H9 (cell line): ENCODE data around the gene KIAA0753. TPM values are rescaled to one million over a fixed set of nuclear protein-coding genes. Genes with fewer than 3 reads are reported as not detected.

ENCODE experiments used
- DNase-seq: peaks from one replicate; pipeline ENCODE4 v3.0.0-alpha.2; 2017
- H2AFZ ChIP-seq: one replicate; pipeline ENCODE4 v1.6.1; 2013; ENCODE audit warnings: mild to moderate bottlenecking, low read length, control low read depth, moderate library complexity
- H2AK5ac ChIP-seq: 2 replicates; pipeline ENCODE4 v1.6.1; 2013; ENCODE audit warnings: low read length, control low read depth, mixed read lengths; ENCODE audit not compliant: insufficient read length
- H2BK120ac ChIP-seq: one replicate; pipeline ENCODE4 v1.6.1; 2013; ENCODE audit warnings: low read depth, mild to moderate bottlenecking, low read length, control low read depth, inconsistent platforms; ENCODE audit not compliant: poor library complexity, severe bottlenecking
- H2BK12ac ChIP-seq: 2 replicates; pipeline ENCODE4 v1.6.1; 2013; ENCODE audit warnings: low read length, control low read depth, mixed read lengths, low read depth; ENCODE audit not compliant: insufficient read length
- H2BK15ac ChIP-seq: 2 replicates; pipeline ENCODE4 v1.6.1; 2013; ENCODE audit warnings: low read depth, low read length, control low read depth
- H2BK20ac ChIP-seq: one replicate; pipeline ENCODE4 v1.6.1; 2013; ENCODE audit warnings: low read depth, mild to moderate bottlenecking, low read length, control low read depth, inconsistent platforms; ENCODE audit not compliant: poor library complexity, severe bottlenecking
- H2BK5ac ChIP-seq: 2 replicates; pipeline ENCODE4 v1.6.1; 2013; ENCODE audit warnings: low read length, control low read depth, mixed read lengths; ENCODE audit not compliant: insufficient read length
- H3K14ac ChIP-seq: 2 replicates; pipeline ENCODE4 v1.6.1; 2013; ENCODE audit warnings: low read length, control low read depth; ENCODE audit not compliant: insufficient read depth
- H3K18ac ChIP-seq: 2 replicates; pipeline ENCODE4 v1.6.1; 2013; ENCODE audit warnings: low read depth, mild to moderate bottlenecking, mixed read lengths, low read length, control low read depth; ENCODE audit not compliant: insufficient read length
- H3K23ac ChIP-seq: 2 replicates; pipeline ENCODE4 v1.6.1; 2013; ENCODE audit warnings: low read length, control low read depth, mixed read lengths, low read depth; ENCODE audit not compliant: insufficient read length
- H3K23me2 ChIP-seq: 2 replicates; pipeline ENCODE4 v1.6.1; 2013; ENCODE audit warnings: low read depth, mild to moderate bottlenecking, mixed read lengths, low read length, control low read depth; ENCODE audit not compliant: insufficient read length, poor library complexity, severe bottlenecking
- H3K27ac ChIP-seq: 2 replicates; pipeline ENCODE4 v1.5.1; 2013; ENCODE audit warnings: low read length, control low read depth, mixed read lengths, low read depth; ENCODE audit not compliant: insufficient read length
- H3K27me3 ChIP-seq: 2 replicates; pipeline ENCODE4 v1.6.1; 2013; ENCODE audit warnings: low read length, control low read depth, inconsistent platforms; ENCODE audit not compliant: insufficient read depth
- H3K4ac ChIP-seq: 2 replicates; pipeline ENCODE4 v1.6.1; 2013; ENCODE audit warnings: low read depth, mild to moderate bottlenecking, control low read depth, inconsistent platforms, low read length, moderate library complexity
- H3K4me1 ChIP-seq: 2 replicates; pipeline ENCODE4 v1.6.1; 2013; ENCODE audit warnings: low read length, control low read depth, inconsistent platforms; ENCODE audit not compliant: insufficient read depth
- H3K4me2 ChIP-seq: 2 replicates; pipeline ENCODE4 v1.6.1; 2013; ENCODE audit warnings: low read length, control low read depth, mixed read lengths; ENCODE audit not compliant: insufficient read length, insufficient read depth
- H3K56ac ChIP-seq: 2 replicates; pipeline ENCODE4 v1.6.1; 2013; ENCODE audit warnings: low read depth, mild to moderate bottlenecking, mixed read lengths, low read length, control low read depth; ENCODE audit not compliant: insufficient read length
- H3K79me1 ChIP-seq: 2 replicates; pipeline ENCODE4 v1.6.1; 2013; ENCODE audit warnings: low read depth, mild to moderate bottlenecking, moderate library complexity, low read length, control low read depth, inconsistent platforms; ENCODE audit not compliant: insufficient read depth, poor library complexity, severe bottlenecking
- H3K79me2 ChIP-seq: 2 replicates; pipeline ENCODE4 v1.6.1; 2013; ENCODE audit warnings: low read length, control low read depth, inconsistent platforms; ENCODE audit not compliant: insufficient read depth
- H3K9ac ChIP-seq: 2 replicates; pipeline ENCODE4 v1.6.1; 2013; ENCODE audit warnings: low read length, control low read depth, mixed read lengths; ENCODE audit not compliant: insufficient read length; ENCODE audit errors: extremely low read depth
- H3K9me3 ChIP-seq: one replicate; pipeline ENCODE4 v1.6.1; 2013; ENCODE audit warnings: low read depth, low read length, inconsistent platforms; ENCODE audit not compliant: control insufficient read depth
- H3T11ph ChIP-seq: one replicate; pipeline ENCODE4 v1.6.1; 2013; ENCODE audit warnings: mild to moderate bottlenecking, low read length, control low read depth, inconsistent platforms
- H4K20me1 ChIP-seq: one replicate; pipeline ENCODE4 v1.6.1; 2013; ENCODE audit not compliant: control insufficient read depth, insufficient read length, insufficient read depth
- H4K5ac ChIP-seq: 2 replicates; pipeline ENCODE4 v1.6.1; 2013; ENCODE audit warnings: low read depth, mild to moderate bottlenecking, mixed read lengths, low read length, control low read depth; ENCODE audit not compliant: insufficient read length
- H4K8ac ChIP-seq: replicated peaks from 2 replicates; pipeline ENCODE4 v1.6.1; 2013; ENCODE audit warnings: low read length, control low read depth, mixed read lengths, low read depth; ENCODE audit not compliant: insufficient read length
- H4K91ac ChIP-seq: 2 replicates; pipeline ENCODE4 v1.6.1; 2013; ENCODE audit warnings: low read depth, mild to moderate bottlenecking, moderate library complexity, mixed read lengths, low read length, control low read depth; ENCODE audit not compliant: insufficient read length
- H3K27ac Mint-ChIP-seq, 3 experiments: 2 replicates in 2 of 3; 3 replicates in 1 of 3; pipeline ENCODE4 v1.8.0; 2020 to 2021; ENCODE audit warnings: mixed read lengths in 3 of 3, mild to moderate bottlenecking in 1 of 3, moderate library complexity in 1 of 3
- H3K27me3 Mint-ChIP-seq: 2 replicates; pipeline ENCODE4 v1.8.0; 2021; ENCODE audit warnings: low read depth, mild to moderate bottlenecking, moderate library complexity, mixed read lengths
- H3K36me3 Mint-ChIP-seq, 3 experiments: 2 replicates in 2 of 3; 3 replicates in 1 of 3; pipeline ENCODE4 v1.8.0; 2020 to 2021; ENCODE audit warnings: low read depth in 3 of 3, mixed read lengths in 3 of 3; ENCODE audit not compliant: insufficient read depth in 1 of 3
- H3K4me1 Mint-ChIP-seq, 2 experiments: 2 replicates each; pipeline ENCODE4 v1.8.0; 2020; ENCODE audit warnings: mixed read lengths in 2 of 2
- H3K4me3 Mint-ChIP-seq, 2 experiments: 2 replicates in 1 of 2; 3 replicates in 1 of 2; pipeline ENCODE4 v1.8.0; 2020 to 2021; ENCODE audit warnings: mild to moderate bottlenecking in 2 of 2, mixed read lengths in 2 of 2, moderate library complexity in 1 of 2
- H3K9me3 Mint-ChIP-seq, 2 experiments: 2 replicates in 1 of 2; 3 replicates in 1 of 2; pipeline ENCODE4 v1.8.0; 2020; ENCODE audit warnings: mild to moderate bottlenecking in 2 of 2, mixed read lengths in 2 of 2, moderate library complexity in 1 of 2
- CTCF ChIP-seq: fragments of 200-600 bp; sonication (generic); conservative IDR thresholded peaks from 3 replicates; pipeline ENCODE4 v1.8.0; 2021; ENCODE audit warnings: antibody characterized with exemption, mild to moderate bottlenecking
- WGBS: extraction: QIAGEN DNeasy Blood & Tissue Kit; methylation state at CpG from one replicate; pipeline ENCODE4 v1.1.7; 2013; ENCODE audit warnings: missing lambda C conversion rate, low lambda C conversion rate, mixed read lengths; ENCODE audit not compliant: insufficient read length; ENCODE audit errors: extremely low coverage; 5-methylcytosine and 5-hydroxymethylcytosine counted together
- total RNA-seq: library from RNA; stranded (reverse); gene quantifications from 2 replicates; pipeline ENCODE4 v1.2.1, GENCODE V29; 2021

Gene KIAA0753
- total RNA-seq, 1 experiment from 2014 or later, result 37.2 TPM

- Histone ChIP-seq H2AK5ac (no peak overlapping the region), H2BK15ac (no peak overlapping the region), H3K4ac (no peak overlapping the region), H3K79me2 (no peaks in the 10 kb centered on the region), H2BK120ac (no peak overlapping the region), H3K23me2 (no peaks in the 10 kb centered on the region), H2BK12ac (no peak overlapping the region), H3T11ph (no peak overlapping the region), H2BK20ac (no peak overlapping the region), H2AFZ (no peak overlapping the region), H3K56ac (no peak overlapping the region), H3K18ac (no peak overlapping the region), H3K14ac (no peak overlapping the region), H3K9me3 (no peaks in the 10 kb centered on the region), H3K23ac (no peak overlapping the region), H3K79me1 (no peaks in the 10 kb centered on the region), H3K9ac (no peak overlapping the region), H4K5ac (no peak overlapping the region), H3K27me3 (no peaks in the 10 kb centered on the region), H3K27ac (no peak overlapping the region), H3K4me2 (no peak overlapping the region), H4K91ac (no peak overlapping the region), H4K20me1 (no peaks in the 10 kb centered on the region), H4K8ac (no peak overlapping the region), H3K4me1 (no peaks in the 10 kb centered on the region), H2BK5ac (no peak overlapping the region)
- Mint-ChIP-seq H3K36me3 (peaks cover 10 to 71% (median 60%) of the 10 kb centered on the region in 3 experiments), H3K4me1 (no peaks in the 10 kb centered on the region), H3K4me3 (no peak overlapping the region), H3K27ac (no peak overlapping the region), H3K27me3 (no peaks in the 10 kb centered on the region), H3K9me3 (no peaks in the 10 kb centered on the region)
- no CpG with 5 or more reads among the region's 5 CpGs for WGBS
- no peak for DNase-seq
- TF ChIP-seq CTCF, result no peak
Observed at GRCh38 chr17:6610011-6610410, 30.5 kb downstream of the KIAA0753 start.
